ENCODE data around the gene ARFGAP1.

ARFGAP1 gene

GRCh38 chr20:63233061-63233344 lies 39.6 kb upstream of the ARFGAP1 start:
- no peaks in the 10 kb centered on the region; the same call in 1 of the 2 replicates for H3K4me1 ChIP-seq
- H3K36me3 ChIP-seq: no peaks in the 10 kb centered on the region
- TF ChIP-seq CTCF (IDR thresholded peaks at IDR 0.05; ENCODE audit: low read depth, low read length): no peak
- no peaks in the 10 kb centered on the region for H3K27me3 ChIP-seq
- no peak overlapping the region for H3K4me3 ChIP-seq (ENCODE audit: low read depth, low read length)
- no peak for DNase-seq
- H3K9me3 ChIP-seq: no peaks in the 10 kb centered on the region

- Histone ChIP-seq H3K27me3 (no peaks in the 10 kb centered on the region), H3K9me3 (no peaks in the 10 kb centered on the region), H3K4me3 (ENCODE audit: low read depth, low read length) (no peak overlapping the region), H3K4me1 (peaks cover 8% of the 10 kb centered on the region), H3K36me3 (no peaks in the 10 kb centered on the region)
- no peak for TF ChIP-seq CTCF (IDR thresholded peaks at IDR 0.05; ENCODE audit: low read depth, low read length)
- no peak for DNase-seq
Observed at GRCh38 chr20:63233924-63234323, 38.7 kb upstream of the ARFGAP1 start.

- 0 out of 2 replicates have a peak, but pooled peaks have one; percentile 7 for TF ChIP-seq CTCF (IDR thresholded peaks at IDR 0.05; ENCODE audit: low read depth, low read length)
- Histone ChIP-seq H3K36me3 (no peaks in the 10 kb centered on the region), H3K4me3 (ENCODE audit: low read depth, low read length) (no peak overlapping the region), H3K9me3 (no peaks in the 10 kb centered on the region), H3K4me1 (peaks cover 8% of the 10 kb centered on the region), H3K27me3 (no peaks in the 10 kb centered on the region)
- DNase-seq: no peak
Observed at GRCh38 chr20:63234693-63235398, 37.8 kb upstream of the ARFGAP1 start.

GRCh38 chr20:63235399-63235983 lies 37.1 kb upstream of the ARFGAP1 start, which contains the start of gene BIRC7:
Gene BIRC7 (plus strand): TSS chr20:63235905. CDS start chr20:63236097, 192 bp downstream.
- H3K9me3 ChIP-seq: no peaks in the 10 kb centered on the region
- DNase-seq: no peak
- no peaks in the 10 kb centered on the region for H3K27me3 ChIP-seq
- H3K4me1 ChIP-seq: peaks cover 8% of the 10 kb centered on the region
- no peak within 1 kb of the TSS for H3K4me3 ChIP-seq (ENCODE audit: low read depth, low read length)
- no peaks in the 10 kb centered on the region for H3K36me3 ChIP-seq
- TF ChIP-seq CTCF (IDR thresholded peaks at IDR 0.05; ENCODE audit: low read depth, low read length): no peak

- no peak for DNase-seq
- Histone ChIP-seq H3K36me3 (no peaks in the 10 kb centered on the region), H3K9me3 (no peaks in the 10 kb centered on the region), H3K4me1 (peaks cover 8% of the 10 kb centered on the region), H3K27me3 (no peaks in the 10 kb centered on the region), H3K4me3 (ENCODE audit: low read depth, low read length) (no peak overlapping the region)
- no peak for TF ChIP-seq CTCF (IDR thresholded peaks at IDR 0.05; ENCODE audit: low read depth, low read length)
Observed at GRCh38 chr20:63236116-63236837, 36.3 kb upstream of the ARFGAP1 start.

GRCh38 chr20:63238031-63238430 lies 34.6 kb upstream of the ARFGAP1 start:
- no peaks in the 10 kb centered on the region for H3K27me3 ChIP-seq
- no peak overlapping the region for H3K4me3 ChIP-seq (ENCODE audit: low read depth, low read length)
- no peak for TF ChIP-seq CTCF (IDR thresholded peaks at IDR 0.05; ENCODE audit: low read depth, low read length)
- DNase-seq: no peak
- peaks cover 8% of the 10 kb centered on the region for H3K4me1 ChIP-seq
- no peaks in the 10 kb centered on the region for H3K36me3 ChIP-seq
- no peaks in the 10 kb centered on the region for H3K9me3 ChIP-seq

Measured in BE2C (cell line).